GM18507 (cell line): Measurements from ENCODE around the gene CRYGD.
"Not testable (repeated sequence)": the region's sequence is repeated elsewhere in the genome, so short reads cannot be mapped to it uniquely, and the experiment has no call there.

Experiments
- DNase-seq: peaks from one replicate; pipeline ENCODE4 v3.0.0; 2011; ENCODE audit warnings: low read depth; ENCODE audit not compliant: insufficient read length; ENCODE audit errors: extremely low spot score
- FAIRE-seq: peaks from 2 replicates; lab custom pipeline; 2011; peaks lifted over from hg19 to GRCh38; lab: Jason Lieb, UNC

The CRYGD gene

GRCh38 chr2:208124013-208124715 is at the start of gene CRYGD:
TSS of gene CRYGD (minus strand) at chr2:208124524. CDS start at chr2:208124473, 51 bp downstream.
- DNase-seq, FAIRE-seq: not testable (repeated sequence)

- FAIRE-seq: no peak
- no peak for DNase-seq
Measured at GRCh38 chr2:208172125-208172524, 47.8 kb upstream of the CRYGD start.

GRCh38 chr2:208164951-208165755 is 40.8 kb upstream of the CRYGD start:
- DNase-seq: no peak
- no peak for FAIRE-seq

GRCh38 chr2:208163489-208163888 is 39.2 kb upstream of the CRYGD start, which contains the start of gene CRYGA:
TSS of gene CRYGA (minus strand) at chr2:208163589. CDS start at chr2:208163556, 33 bp downstream.
- FAIRE-seq (no peak), DNase-seq (no peak)

- no peak for DNase-seq
- FAIRE-seq: no peak
Measured at GRCh38 chr2:208156439-208156838, 32.1 kb upstream of the CRYGD start.

- FAIRE-seq (no peak), DNase-seq (no peak)
Measured at GRCh38 chr2:208153156-208153555, 28.8 kb upstream of the CRYGD start.

- DNase-seq (no peak), FAIRE-seq (no peak)
Measured at GRCh38 chr2:208150956-208151355, 26.6 kb upstream of the CRYGD start.

GRCh38 chr2:208150094-208150493 is 25.8 kb upstream of the CRYGD start:
- FAIRE-seq: no peak
- no peak for DNase-seq

- DNase-seq (no peak), FAIRE-seq (no peak)
Measured at GRCh38 chr2:208148803-208149202, 24.5 kb upstream of the CRYGD start.

GRCh38 chr2:208147759-208148158 is 23.4 kb upstream of the CRYGD start:
- FAIRE-seq (no peak), DNase-seq (no peak)

- DNase-seq: no peak
- FAIRE-seq: no peak
Measured at GRCh38 chr2:208147008-208147407, 22.7 kb upstream of the CRYGD start.

- FAIRE-seq: no peak
- no peak for DNase-seq
Measured at GRCh38 chr2:208146006-208146405, 21.7 kb upstream of the CRYGD start, which contains the start of gene CRYGB. TSS of gene CRYGB (minus strand) at chr2:208146158. CDS start at chr2:208146120, 38 bp downstream.

- no peak for FAIRE-seq
- no peak for DNase-seq
Measured at GRCh38 chr2:208142925-208143799, 18.8 kb upstream of the CRYGD start.

- DNase-seq: no peak
Measured at GRCh38 chr2:208142240-208142924, 18.1 kb upstream of the CRYGD start.

GRCh38 chr2:208139447-208139846 is 15.1 kb upstream of the CRYGD start:
- FAIRE-seq: no peak
- no peak for DNase-seq

More at GRCh38 chr2:208142240-208142924, 18.1 kb upstream of the CRYGD start:
- FAIRE-seq: no peak

- not testable (repeated sequence) for DNase-seq, FAIRE-seq
Measured at GRCh38 chr2:208138334-208138733, 14.0 kb upstream of the CRYGD start.

GRCh38 chr2:208136716-208137094 is 12.4 kb upstream of the CRYGD start:
- DNase-seq: no peak
- no peak for FAIRE-seq

- no peak for DNase-seq
- no peak for FAIRE-seq
Measured at GRCh38 chr2:208135794-208136715, 11.7 kb upstream of the CRYGD start.
